H7 (cell line): Measurements from ENCODE around the gene ALK. TPM values are rescaled to one million over a fixed set of nuclear protein-coding genes. Genes with fewer than 3 reads are reported as not detected.

Experiments
- DNase-seq: peaks from one replicate; pipeline ENCODE4 v3.0.0; 2012
- H3K27me3 ChIP-seq: 2 replicates; pipeline ENCODE4 v1.6.0; 2011; ENCODE audit warnings: mild to moderate bottlenecking, low read length; ENCODE audit not compliant: control insufficient read depth, insufficient read depth
- H3K36me3 ChIP-seq: replicated peaks from 2 replicates; pipeline ENCODE4 v1.5.1; 2011; ENCODE audit warnings: low read length; ENCODE audit not compliant: control insufficient read depth, insufficient read depth
- H3K4me3 ChIP-seq: 2 replicates; pipeline ENCODE4 v1.5.1; 2011; ENCODE audit warnings: low read depth, mild to moderate bottlenecking, control low read depth, low read length, moderate library complexity; ENCODE audit not compliant: insufficient read depth
- total RNA-seq: library from RNA; depleted of rRNA; stranded (reverse); fragments of >200 nt; shearing (Covaris generic); gene quantifications from 2 replicates; pipeline ENCODE4 v1.2.3, GENCODE V29; 2014

Gene ALK
- total RNA-seq, 1 experiment from 2014 or later: 0.21 TPM

DNA sequence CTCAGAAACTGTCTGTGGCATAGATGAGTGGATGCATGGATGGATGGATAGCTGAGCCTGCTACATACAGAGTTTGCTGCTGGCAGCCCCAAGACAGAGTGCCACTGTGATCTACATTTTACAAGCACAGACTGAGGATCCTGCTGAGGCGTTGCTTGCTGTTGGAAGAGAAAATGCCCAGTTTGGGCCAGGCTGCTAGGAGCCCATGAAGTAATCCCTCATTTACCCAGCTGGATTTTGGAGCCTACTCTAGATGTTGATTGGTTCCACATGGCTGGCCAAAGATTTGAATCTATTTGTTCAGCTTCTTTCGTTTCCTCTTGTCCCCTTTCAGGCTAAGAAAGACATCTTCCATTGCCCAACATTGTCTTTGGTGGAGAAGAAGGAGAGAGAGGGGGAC is 544.8 kb downstream of the ALK start:
- no peaks in the 10 kb centered on the region for H3K27me3 ChIP-seq
- no peak overlapping the region for H3K4me3 ChIP-seq
- no peak for DNase-seq
- H3K36me3 ChIP-seq: no peaks in the 10 kb centered on the region

DNA sequence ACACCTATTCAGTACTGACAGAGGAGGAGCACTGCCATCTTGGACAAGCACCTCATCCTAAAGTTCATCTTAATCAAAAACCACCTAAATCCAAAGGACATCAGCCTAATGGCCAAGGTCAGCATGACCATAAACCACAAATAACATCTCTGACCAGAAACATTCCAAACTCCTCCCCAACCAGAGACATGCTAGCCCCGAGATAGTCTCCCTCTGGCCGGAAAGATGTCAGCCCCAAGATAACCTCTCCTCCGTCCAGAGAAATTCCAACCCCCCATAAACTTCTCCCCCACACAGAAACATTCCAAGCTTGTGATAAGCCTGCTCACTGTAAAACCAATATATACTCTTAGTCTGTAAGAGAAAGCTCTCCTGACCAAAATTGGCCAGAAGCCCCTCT is 545.5 kb downstream of the ALK start:
- no peak overlapping the region for H3K4me3 ChIP-seq
- H3K27me3 ChIP-seq: no peaks in the 10 kb centered on the region
- no peak for DNase-seq
- no peaks in the 10 kb centered on the region for H3K36me3 ChIP-seq

GRCh38 chr2:29374823-29375222 is 546.6 kb downstream of the ALK start:
- no peak overlapping the region for H3K4me3 ChIP-seq
- DNase-seq: no peak
- H3K36me3 ChIP-seq: no peaks in the 10 kb centered on the region
- H3K27me3 ChIP-seq: no peaks in the 10 kb centered on the region

DNA sequence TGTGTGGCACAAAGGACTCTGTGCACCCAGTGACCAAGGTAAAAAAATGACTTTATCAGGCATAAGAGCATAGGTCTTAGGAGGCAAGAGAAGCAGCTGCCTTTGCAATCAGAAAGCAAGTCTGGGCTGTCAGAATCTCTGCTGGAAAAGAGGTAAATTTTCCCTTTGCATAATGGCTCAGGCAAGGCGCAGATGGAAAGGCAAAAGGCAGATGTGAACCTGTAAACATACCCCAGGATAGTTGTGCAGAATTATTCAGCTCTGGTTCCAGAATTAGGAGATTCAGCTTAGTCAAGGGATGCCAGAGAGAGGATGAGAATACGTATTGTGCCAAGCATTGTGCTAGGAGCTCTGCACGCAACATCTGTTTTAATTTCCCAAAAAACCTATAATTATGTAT is 547.5 kb downstream of the ALK start:
- Histone ChIP-seq H3K4me3 (no peak overlapping the region), H3K27me3 (no peaks in the 10 kb centered on the region), H3K36me3 (no peaks in the 10 kb centered on the region)
- no peak for DNase-seq

DNA sequence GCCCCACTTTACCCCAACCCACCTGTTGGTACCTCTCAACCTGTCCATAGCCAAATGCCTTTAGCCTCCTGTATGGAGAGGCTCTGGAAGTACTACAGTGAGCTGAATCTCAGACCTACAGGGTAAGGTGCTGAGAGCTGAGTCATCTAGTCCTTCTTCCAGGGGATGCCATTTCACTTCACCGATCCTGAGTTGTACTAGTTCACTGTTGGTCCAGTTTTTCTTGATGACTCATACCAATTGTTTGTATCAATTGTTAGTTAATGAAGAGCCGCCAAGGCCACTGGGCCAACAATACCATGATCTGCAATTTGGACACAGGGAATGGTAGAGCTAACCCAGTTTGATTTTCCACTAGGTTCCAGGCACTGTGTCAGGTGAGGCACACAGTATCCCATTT is 549.2 kb downstream of the ALK start:
- no peak for DNase-seq
- no peaks in the 10 kb centered on the region for H3K27me3 ChIP-seq
- H3K36me3 ChIP-seq: no peaks in the 10 kb centered on the region
- no peak overlapping the region for H3K4me3 ChIP-seq

GRCh38 chr2:29370581-29371125 is 550.7 kb downstream of the ALK start:
- no peaks in the 10 kb centered on the region for H3K27me3 ChIP-seq
- H3K36me3 ChIP-seq: no peaks in the 10 kb centered on the region
- H3K4me3 ChIP-seq: no peak overlapping the region
- no peak for DNase-seq

GRCh38 chr2:29370173-29370572 is 551.2 kb downstream of the ALK start:
- no peaks in the 10 kb centered on the region for H3K27me3 ChIP-seq
- H3K4me3 ChIP-seq: no peak overlapping the region
- no peak for DNase-seq
- no peaks in the 10 kb centered on the region for H3K36me3 ChIP-seq

- Histone ChIP-seq H3K36me3 (no peaks in the 10 kb centered on the region), H3K27me3 (no peaks in the 10 kb centered on the region), H3K4me3 (no peak overlapping the region)
- no peak for DNase-seq
Observed at GRCh38 chr2:29368659-29369040, 552.7 kb downstream of the ALK start.

DNA sequence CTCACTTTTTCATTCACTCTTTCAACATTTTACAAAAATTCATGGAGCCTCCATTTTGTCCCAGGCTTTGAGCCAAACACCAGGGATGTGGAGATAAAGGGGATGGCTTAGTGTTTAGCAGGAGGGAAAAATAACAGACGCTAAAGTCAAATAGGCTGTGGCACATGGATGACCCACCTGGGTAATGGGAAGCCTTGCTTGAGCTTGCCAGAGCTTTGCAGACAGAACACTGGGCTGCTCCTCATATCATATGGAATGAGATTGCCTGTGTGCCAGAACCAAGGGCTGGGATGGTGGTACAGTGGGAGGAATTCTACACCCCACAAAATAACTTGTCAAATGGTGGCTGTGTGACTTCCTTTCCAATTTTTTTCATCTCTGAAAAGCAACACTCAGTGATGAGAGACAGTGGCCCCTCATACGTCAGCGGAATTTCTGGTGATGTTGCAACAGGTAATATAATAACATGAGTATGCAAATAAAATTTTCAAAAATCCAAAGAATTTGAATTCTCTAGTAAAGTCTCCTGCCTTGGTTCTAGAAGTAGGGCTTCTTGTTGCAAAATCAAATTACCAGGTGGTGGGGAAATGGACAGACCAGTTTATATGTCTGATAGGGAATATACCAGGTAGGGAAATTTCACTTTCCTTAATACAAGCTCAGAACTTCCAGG is 553.3 kb downstream of the ALK start:
- no peak overlapping the region for H3K4me3 ChIP-seq
- no peak for DNase-seq
- no peaks in the 10 kb centered on the region for H3K27me3 ChIP-seq

DNA sequence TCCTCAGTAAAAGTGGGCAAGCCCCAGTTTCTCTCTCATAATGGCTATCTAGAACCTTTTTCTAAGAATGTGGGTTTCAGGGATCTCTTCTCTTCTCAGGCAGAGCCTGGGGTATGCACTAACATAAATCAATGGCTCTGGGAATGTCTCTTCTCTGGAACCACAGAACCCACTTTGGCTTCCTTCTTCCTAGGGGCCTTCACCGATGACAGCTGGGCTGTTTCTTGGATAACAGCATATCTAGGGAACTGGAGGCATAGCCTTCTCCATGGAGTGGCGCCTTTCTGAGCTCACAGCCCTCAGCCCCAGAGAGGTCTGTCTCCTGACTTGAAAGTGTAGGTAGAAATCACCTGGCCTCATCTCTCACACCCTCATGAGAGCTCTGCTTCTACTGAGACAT is 558.3 kb downstream of the ALK start:
- no peaks in the 10 kb centered on the region for H3K36me3 ChIP-seq
- no peak overlapping the region for H3K4me3 ChIP-seq
- DNase-seq: no peak
- H3K27me3 ChIP-seq: no peaks in the 10 kb centered on the region

More for the DNA sequence above, 553.3 kb downstream of the ALK start:
- H3K36me3 ChIP-seq: no peaks in the 10 kb centered on the region

- Histone ChIP-seq H3K36me3 (no peaks in the 10 kb centered on the region), H3K4me3 (no peak overlapping the region), H3K27me3 (no peaks in the 10 kb centered on the region)
- DNase-seq: no peak
Observed at GRCh38 chr2:29361231-29361630, 560.2 kb downstream of the ALK start.

DNA sequence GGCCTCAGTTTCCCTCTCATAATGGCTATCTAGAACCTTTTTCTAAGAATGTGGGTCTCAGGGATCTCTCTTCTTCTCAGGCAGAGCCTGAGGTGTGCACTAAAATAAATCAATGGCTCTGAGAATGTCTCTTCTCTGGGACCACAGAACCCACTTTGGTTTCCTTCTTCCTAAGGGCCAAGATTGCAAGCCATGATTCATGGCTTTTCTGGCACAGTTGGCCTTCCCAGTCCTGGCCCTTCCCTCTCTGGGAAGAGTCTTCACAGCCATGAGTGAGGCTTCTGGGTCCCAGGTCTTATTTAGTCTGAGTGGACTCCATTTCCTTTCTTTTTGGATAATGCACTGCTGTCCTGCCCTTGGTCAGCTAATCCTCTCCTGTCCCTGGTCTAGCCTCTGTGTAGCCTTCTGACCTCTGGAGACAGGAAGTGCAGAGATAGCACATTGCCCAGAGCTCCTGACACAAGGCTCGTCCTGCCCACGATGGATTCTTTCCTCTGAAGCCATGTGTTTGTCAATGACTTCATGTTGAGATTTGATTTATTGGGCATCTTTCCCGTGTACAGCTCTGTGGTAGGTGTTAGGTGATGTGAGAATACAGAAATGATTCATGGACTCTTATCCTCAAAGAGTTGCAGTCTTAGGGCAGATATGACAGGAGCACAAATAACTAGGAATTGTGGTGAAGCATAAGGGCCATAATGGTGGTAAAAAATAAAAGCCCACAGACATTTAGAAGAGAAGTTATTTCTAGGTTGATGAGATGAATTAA is 561.2 kb downstream of the ALK start:
- no peak overlapping the region for H3K4me3 ChIP-seq
- no peaks in the 10 kb centered on the region for H3K36me3 ChIP-seq
- no peak for DNase-seq
- H3K27me3 ChIP-seq: no peaks in the 10 kb centered on the region

DNA sequence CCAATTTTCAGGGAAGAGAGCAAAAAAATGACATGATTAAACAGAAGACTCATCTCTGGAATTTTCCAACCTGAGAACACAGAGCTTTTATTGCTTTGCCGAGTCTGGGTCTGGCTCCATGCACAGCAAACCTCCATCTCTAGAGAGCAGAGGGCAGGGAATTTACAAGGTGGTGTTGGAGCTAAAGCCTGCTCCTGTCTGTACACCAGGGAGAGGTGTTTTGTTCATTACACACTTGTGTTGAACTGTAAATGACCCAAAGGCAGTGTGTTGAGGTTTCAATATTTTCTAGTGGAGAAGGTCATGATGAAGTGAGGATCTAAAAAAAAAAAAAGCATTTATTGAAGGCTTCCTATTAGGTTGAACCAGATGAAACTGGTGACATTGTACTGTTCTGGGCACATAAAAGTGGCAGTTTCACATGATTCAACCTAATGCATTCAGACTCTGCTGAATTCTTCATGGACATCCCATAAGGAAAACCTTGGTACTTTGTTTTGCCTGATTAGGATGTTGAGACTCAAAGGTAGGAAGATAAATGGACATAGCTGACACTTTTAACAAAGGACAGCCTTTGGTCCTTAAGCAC is 567.9 kb downstream of the ALK start:
- Histone ChIP-seq H3K27me3 (no peaks in the 10 kb centered on the region; the same call in 1 of the 2 replicates), H3K36me3 (no peaks in the 10 kb centered on the region), H3K4me3 (no peak overlapping the region)
- no peak for DNase-seq

GRCh38 chr2:29351916-29352591 is 569.3 kb downstream of the ALK start:
- Histone ChIP-seq H3K4me3 (no peak overlapping the region), H3K36me3 (no peaks in the 10 kb centered on the region), H3K27me3 (no peaks in the 10 kb centered on the region; the same call in 1 of the 2 replicates)
- DNase-seq: no peak
